BLaER1 (cell line): Measurements from ENCODE around the gene ZNF667.

ENCODE experiments used
- H3K27ac ChIP-seq: shearing (Covaris generic); formaldehyde crosslinking; 2 replicates; pipeline ENCODE4 v1.8.1; 2022
- H3K27me3 ChIP-seq: shearing (Covaris generic); formaldehyde crosslinking; 2 replicates; pipeline ENCODE4 v1.8.1; 2022
- H3K36me3 ChIP-seq: shearing (Covaris generic); formaldehyde crosslinking; 2 replicates; pipeline ENCODE4 v1.8.1; 2022
- H3K4me1 ChIP-seq: shearing (Covaris generic); formaldehyde crosslinking; 2 replicates; pipeline ENCODE4 v1.8.1; 2022
- H3K4me2 ChIP-seq: shearing (Covaris generic); formaldehyde crosslinking; 2 replicates; pipeline ENCODE4 v1.8.1; 2022
- H3K4me3 ChIP-seq: shearing (Covaris generic); formaldehyde crosslinking; 2 replicates; pipeline ENCODE4 v1.8.1; 2022
- H3K9ac ChIP-seq: shearing (Covaris generic); formaldehyde crosslinking; 2 replicates; pipeline ENCODE4 v1.8.1; 2022
- H3K9me3 ChIP-seq: shearing (Covaris generic); formaldehyde crosslinking; 2 replicates; pipeline ENCODE4 v1.8.1; 2022
- H4K20me1 ChIP-seq: shearing (Covaris generic); formaldehyde crosslinking; 2 replicates; pipeline ENCODE4 v1.8.1; 2022
- Cebpa-rat ChIP-seq: shearing (Covaris generic); IDR thresholded peaks from 2 replicates; pipeline ENCODE4 v1.8.1; 2022

ZNF667 gene

DNA sequence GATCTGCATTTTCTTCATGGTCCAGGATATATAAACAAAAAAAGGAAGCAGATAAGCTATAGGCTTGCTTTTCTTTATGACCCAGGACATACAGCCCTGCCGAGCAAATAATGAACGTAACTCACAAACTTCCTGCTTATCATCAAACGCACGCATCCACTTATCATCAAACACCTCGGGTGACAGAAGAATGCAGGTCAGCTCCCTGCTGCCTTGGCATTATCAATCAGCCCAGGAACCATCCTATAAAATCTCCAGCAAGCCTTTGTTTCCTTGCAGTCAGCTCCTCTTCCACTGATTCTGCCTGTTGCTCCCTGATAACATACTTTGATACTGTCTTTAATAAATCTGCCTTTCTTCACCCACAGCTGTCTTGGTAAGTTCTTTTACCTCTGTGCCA lies 78.3 kb downstream of the ZNF667 start:
- Histone ChIP-seq H3K27ac (no peak overlapping the region), H3K27me3 (no peaks in the 10 kb centered on the region), H3K4me2 (no peak overlapping the region), H3K4me3 (no peak overlapping the region), H3K9me3 (peaks cover 85% of the 10 kb centered on the region), H4K20me1 (no peaks in the 10 kb centered on the region), H3K4me1 (peaks cover 6% of the 10 kb centered on the region), H3K36me3 (peaks cover 46% of the 10 kb centered on the region), H3K9ac (no peak overlapping the region)
- no peak for TF ChIP-seq Cebpa-rat

DNA sequence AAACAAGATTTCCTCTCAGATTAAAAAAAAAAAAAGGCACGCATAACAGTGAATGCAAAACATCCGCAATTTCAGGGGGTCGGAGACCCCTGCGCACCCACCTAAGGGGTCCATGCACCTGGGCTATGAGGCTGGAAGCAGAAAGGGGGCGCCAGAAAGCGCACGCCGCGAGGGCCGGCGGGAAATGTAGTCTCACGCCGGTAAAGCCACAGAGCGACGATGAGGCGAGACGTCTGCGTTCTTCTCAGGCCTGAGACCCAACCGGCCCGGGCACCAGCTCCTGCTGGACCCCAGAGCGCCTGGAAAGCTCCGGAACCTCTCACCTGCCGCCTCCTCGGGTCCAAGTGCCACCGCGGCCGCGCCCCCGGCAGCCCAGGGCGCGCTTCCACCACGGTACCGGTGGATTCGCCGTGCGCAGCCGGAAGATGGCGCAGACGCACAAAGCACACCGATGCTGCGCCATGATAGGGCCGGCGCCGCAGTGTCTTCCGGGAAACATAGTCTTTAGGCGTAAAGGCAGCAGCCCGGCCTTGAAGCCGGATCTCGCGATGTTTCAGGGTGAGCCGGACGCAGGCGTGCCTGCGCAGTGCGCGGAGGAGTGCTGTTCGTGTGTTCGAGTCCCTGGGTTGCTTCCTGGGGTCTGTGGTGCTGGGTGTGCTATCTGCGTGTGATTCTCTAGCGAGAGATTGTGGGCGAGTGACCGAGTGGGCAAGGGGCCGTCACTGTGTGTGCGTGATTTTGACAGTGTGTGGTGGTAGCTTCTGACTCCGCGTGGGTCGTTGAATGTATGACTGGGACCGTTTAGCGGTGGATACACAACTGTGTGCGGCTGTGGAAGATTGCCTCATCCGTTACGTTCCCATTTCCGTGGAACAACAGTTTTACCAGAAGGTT lies 83.8 kb downstream of the ZNF667 start, which contains the start of gene ZNF582:
Gene ZNF582, minus strand, starts transcription at position 416 of the 894 bp plus-strand sequence. CDS start 1,782 bp downstream, outside the sequence.
- no peaks in the 10 kb centered on the region for H3K27me3 ChIP-seq
- H3K4me3 ChIP-seq: peak within 1 kb of the TSS; percentile 76
- peaks cover 37% of the 10 kb centered on the region for H3K36me3 ChIP-seq
- H3K4me2 ChIP-seq: peak within 1 kb of the TSS; percentile 59
- no peaks in the 10 kb centered on the region for H3K4me1 ChIP-seq
- H3K27ac ChIP-seq: peak within 1 kb of the TSS; percentile 98
- no peaks in the 10 kb centered on the region for H4K20me1 ChIP-seq
- peak within 1 kb of the TSS; percentile 97 for H3K9ac ChIP-seq
- TF ChIP-seq Cebpa-rat: no peak
- H3K9me3 ChIP-seq: peaks cover 55% of the 10 kb centered on the region
